ENCODE results near the gene MRPL58.
"Not testable (repeated sequence)": the region's sequence is repeated elsewhere in the genome, so short reads cannot be mapped to it uniquely, and the experiment has no call there.

MRPL58 gene

GRCh38 chr17:75012346-75013091, at the start of gene MRPL58:
Gene MRPL58 (plus strand): TSS chr17:75012670. CDS start chr17:75012687, 17 bp downstream.
- peak; percentile 65 to 81 for DNase-seq

DNA sequence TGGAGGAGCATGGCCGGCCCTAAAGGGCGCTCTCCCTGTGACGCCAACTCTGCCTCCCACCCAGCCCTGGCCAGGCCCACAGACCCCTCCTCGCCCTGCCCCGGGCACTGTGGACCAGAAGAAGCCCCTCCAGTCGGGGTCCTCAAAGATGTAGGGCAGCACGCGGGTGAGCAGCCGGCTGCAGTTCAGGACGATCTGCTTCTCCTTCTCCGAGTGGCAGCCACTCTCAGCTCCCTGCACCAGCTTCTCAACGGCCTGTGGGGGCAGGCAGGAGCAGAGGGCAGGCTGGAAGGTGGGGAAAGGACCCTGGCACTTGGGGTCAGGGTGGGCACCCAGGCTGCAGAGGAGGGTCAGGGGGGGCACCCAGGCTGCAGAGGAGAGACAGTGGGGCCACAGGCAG, 48.8 kb upstream of the MRPL58 start:
- no peak for DNase-seq

DNA sequence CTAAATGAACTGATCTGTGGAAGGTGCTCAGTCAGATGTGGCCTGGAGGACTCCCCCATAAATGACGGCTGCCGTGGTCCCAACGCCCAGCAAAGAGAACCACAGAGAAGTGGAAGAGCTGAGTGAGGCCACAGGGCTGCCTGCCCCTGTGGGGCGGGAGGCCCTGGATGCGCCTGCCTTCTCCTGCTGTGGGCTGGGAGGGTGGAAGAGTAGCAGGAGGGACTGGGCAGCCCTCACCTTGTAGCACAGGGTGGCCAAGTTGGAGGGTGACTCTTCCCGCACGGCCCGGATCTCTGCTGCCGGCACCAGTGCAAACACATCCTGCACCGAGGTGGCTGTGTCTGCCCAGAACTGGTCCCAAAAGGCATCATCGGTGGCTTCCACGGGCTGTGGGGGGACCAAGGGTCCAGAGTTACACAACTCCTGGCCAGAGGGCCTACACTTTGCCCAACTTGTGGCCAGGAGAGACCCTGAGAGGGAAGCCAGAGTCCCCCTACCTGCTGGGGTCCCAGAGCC, 48.2 kb upstream of the MRPL58 start:
- no peak for DNase-seq

GRCh38 chr17:74964988-74965622, 47.4 kb upstream of the MRPL58 start:
- no peak for DNase-seq

- no peak for DNase-seq
Measured at GRCh38 chr17:74968361-74968780, 44.1 kb upstream of the MRPL58 start.

GRCh38 chr17:74969501-74969900, 43.0 kb upstream of the MRPL58 start:
- DNase-seq: not testable (repeated sequence)

DNA sequence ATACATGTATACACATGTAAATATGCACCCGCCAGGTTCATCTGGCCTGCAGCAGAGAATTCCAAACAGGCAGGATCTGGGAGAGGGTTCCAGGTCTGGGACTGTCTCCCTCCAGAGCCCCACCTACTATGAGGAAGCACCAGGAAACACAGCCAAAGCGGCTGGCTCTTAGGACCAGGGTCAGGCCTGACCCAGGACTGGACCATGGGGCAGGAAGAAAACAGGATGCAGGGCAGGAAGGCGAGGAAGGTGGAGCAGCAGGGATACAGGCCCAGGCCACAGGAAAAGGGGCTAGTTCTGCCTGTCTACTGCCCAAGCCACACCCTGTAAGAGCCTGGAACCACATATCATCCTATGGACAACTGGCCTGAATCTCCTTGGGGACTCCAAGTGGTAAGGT, 42.1 kb upstream of the MRPL58 start:
- DNase-seq: no peak

DNA sequence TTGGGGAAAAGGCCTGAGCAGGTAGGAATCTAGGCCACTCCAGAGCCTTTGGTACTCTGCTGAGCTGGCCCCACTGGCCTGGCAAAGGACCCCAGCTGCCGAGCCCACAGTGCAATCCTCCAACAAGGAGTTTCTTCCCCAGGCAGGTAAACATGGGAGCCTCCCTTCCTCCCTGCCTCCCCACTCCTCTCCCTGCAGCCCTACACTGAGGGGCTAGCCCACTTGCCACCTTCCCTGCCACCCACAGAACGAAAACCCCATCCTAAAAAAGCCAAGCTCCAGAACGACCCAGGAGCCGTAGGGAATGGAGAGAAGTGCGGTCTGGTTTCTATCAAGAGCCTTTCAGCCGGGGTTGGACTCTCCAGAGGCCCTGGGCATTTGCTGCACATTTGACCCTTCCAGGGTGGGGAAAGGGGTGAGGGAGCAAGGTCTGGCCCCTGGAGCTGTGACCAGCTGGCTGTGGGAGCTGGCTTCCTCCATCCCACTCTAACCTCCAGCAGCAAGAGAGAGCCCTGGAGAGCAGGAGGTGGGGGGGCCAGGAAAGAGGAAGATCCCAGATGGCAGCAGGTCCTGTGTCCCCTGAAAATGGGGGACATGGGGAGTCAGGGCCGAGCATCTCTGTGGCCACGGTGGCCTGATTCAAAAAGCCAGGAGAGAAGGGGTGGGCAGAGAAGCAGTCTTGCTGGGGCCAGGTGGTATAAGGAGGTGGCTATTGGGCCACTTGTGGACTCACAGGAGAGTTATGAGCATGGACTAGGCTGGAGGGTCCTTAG, 41.2 kb upstream of the MRPL58 start:
- no peak for DNase-seq

DNA sequence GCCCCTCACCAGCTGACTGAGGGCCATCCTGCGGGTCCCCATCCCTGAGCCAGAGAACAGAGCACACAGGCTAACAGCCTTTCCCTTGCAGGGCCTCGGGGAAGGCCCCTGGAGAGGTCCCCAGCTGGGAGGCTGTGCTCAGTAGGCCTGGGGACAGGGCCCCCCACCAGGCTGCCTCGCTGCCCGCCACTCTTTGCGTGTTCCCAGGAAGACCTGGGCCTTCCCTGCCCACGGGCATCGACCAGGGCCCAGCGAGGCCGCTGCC, 40.7 kb upstream of the MRPL58 start:
- no peak for DNase-seq

DNA sequence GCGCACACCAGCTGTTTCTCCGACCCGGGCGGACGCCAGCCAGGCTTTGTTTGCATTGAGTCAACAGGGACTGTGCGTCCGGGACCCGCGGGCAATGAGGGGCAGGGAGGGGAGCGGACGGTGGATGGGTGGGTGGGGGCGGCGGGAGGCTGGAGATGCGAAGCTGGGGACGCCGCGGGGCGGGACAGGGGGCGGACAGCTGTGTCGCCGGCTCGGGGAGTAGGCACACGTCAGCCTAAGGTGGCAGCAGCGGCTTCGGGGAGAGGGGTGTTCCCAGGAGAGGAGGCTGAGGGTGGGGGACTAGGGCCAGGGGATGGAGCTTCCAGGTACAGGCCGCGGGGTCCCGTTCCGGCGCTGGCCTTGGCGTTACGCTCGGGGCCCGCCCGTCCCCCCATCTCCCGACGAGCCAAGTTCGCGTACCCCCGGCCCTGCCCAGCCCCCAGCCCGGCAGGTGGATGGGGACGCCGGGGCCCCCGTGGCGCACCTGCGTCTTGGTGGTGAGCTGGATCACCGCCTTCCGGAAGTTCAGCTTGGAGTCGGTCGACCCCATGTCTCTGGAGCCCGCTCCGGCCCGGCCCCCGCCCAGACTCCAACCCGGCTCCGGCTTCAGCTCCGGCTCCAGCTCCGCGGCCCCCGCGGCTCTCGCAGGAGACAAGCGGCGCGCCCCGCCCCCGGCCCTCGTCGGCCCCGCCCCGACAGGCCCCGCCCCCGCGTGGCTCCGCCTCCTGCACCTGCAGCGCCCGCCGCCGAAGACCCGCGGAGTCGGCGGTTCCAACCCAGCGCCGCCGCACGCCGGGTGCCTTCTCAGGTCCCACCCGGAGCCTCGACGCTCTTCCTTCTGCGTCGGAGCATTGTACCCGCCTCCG, 40.1 kb upstream of the MRPL58 start, which contains the start of gene HID1:
HID1 (minus strand) TSS at position 653 of the 866 bp plus-strand sequence; CDS start at position 550, 103 bp downstream.
- no peak for DNase-seq

GRCh38 chr17:74972973-74973328, 39.5 kb upstream of the MRPL58 start:
- no peak for DNase-seq

DNA sequence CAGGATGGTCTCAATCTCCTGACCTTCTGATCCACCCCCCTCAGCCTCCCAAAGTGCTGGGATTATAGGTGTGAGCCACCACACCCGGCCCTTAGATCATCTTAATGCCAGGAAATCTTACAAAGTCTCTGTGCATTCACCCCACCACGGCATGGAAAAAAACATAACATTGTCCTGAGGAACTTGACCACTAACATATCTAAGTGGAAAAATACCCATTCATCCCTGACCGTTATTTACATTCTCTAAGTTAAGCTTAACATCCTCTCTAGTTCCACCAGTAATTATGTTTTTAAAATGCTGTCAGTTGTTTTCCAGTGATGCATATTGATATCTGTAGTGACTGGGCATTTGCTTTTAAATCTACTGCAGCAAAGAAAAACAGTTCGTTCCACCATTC, 36.5 kb upstream of the MRPL58 start:
- DNase-seq: no peak

DNA sequence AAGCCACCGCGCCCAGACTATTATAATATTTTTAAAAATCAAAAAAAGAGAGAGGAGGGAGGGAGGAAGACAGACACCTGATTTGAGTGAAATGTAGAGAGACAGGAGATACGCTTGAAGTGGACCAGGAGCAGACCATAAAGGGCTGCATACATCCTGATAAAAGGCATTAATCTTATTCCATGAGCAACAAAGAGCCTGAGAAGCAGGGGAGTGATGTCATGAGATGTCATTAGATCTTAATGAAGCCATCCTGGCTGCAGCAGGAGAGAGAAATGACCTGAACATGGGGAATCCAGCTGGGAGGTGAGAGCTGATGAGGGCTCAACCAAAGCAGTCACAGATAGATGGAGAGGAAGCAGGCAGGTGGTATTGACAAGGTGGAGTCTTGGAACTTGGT, 34.7 kb upstream of the MRPL58 start:
- DNase-seq: no peak

DNA sequence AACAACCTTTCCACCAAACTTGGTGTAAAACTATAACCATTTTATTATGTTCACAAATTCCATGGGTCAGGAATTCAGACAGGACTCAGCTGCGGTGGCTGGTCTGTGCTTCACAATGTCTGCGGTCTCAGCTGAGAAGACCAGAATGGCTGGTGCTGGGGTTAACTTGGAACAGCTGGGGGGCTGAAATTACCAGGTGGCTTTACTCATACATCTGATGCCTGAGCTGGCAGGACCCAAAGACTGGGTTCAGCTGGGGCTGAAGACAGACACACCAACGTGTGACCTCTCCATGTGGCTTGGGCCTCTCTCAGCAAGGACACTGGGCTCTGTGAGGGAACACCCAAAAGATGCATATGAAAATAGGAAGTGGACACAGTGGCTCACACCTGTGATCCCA, 34.2 kb upstream of the MRPL58 start:
- no peak for DNase-seq

- DNase-seq: no peak
Measured at GRCh38 chr17:74979408-74980146, 32.9 kb upstream of the MRPL58 start.

- no peak for DNase-seq
Measured at GRCh38 chr17:74981318-74981978, 31.0 kb upstream of the MRPL58 start.

DNA sequence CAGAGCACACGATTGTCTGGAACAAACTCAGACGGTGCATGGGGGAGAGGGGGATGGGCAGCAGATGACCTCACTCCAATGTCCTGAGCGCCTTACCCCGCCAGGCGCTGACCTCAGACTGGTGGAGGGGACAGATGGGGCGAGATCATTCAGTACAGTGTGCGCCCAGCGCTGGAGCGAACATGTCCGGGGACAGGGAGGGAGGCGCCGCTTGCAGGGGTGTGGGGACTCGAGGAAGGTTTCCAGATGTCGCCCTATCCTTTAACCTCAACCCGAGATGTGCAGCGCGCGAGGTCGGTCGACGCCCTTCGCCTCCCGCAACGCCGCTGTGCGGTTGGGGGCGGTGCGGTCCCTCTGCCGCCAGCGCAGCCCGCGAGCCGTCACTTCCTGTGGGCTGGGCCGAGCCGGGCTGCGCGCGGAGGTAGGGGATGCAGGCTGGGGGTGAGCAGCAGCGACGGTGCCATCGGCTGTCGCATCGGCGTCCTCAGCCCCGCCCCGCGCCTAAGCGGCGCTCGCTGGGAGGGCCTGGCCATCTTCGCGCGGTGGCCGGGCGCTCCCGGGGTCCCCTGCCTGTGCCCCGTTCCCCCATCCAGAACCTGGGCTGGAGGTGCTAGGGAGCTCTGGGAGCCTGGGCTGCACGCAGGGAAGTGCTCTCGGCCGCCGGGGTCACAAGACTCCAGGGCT, 30.3 kb upstream of the MRPL58 start:
- peak; percentile 63 to 68 for DNase-seq

DNA sequence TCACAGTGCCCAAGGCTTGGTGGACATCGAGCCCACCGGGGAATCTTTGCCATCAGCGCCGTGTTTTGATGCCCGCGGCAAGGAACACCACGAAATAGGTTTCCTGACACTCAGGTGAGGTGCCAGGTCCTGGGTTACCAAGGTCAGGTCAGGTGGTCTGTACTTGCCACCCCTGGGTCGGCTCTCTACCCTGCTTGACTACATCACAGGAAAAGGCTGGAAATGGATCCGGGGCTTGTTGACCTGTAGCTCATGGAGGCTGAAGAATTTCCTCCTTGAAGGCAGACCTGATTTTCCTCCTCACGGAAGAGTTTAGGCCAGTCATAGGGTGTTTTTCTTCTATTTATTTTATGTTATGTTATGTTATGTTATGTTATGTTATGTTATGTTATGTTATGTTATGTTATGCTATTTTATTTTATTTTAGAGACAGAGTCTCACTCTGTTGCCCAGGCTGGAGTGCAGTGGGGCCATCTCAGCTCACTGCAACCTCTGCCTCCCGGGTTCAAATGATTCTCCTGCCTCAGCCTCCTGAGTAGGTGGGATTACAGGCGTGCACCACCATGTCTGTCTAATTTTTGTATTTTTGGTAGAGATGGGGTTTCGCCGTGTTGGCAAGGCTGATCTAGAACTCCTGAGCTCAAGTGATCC, 29.7 kb upstream of the MRPL58 start:
- DNase-seq: peak in 1 of 2 experiments; percentile 50

DNA sequence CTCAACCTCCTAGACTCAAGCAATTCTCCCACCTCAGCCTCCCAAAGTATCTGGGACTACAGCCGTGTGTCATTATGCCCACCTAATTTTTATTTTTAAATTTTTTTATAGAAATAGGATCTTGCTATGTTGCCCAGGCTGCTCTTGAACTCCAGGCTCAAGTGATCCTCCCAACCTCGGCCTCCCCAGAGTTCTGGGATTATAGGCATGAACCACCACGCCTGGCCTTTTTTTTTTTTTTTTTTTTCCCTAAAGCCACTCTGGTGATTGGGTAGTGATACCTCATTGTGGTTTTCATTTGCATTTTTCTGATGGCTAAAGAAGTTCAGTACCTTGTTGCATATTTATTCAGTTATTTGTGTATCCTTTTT, 26.3 kb upstream of the MRPL58 start:
- DNase-seq: no peak

GRCh38 chr17:74987418-74987908, 25.0 kb upstream of the MRPL58 start, which contains the start of gene CDR2L:
Gene CDR2L (plus strand): TSS chr17:74987632. CDS start chr17:74988044, 412 bp downstream.
- DNase-seq: peak; percentile 60 to 85

All from SW 1271 (cell line).